Activated T-cell treated with anti-CD3 and anti-CD28 coated beads for 1 hour (primary cell): ENCODE data around the gene FUZ.

ENCODE experiments used
- DNase-seq: peaks from one replicate; pipeline ENCODE4 v3.0.0-alpha.2; 2020; ENCODE audit warnings: low read depth

FUZ gene, protein sequence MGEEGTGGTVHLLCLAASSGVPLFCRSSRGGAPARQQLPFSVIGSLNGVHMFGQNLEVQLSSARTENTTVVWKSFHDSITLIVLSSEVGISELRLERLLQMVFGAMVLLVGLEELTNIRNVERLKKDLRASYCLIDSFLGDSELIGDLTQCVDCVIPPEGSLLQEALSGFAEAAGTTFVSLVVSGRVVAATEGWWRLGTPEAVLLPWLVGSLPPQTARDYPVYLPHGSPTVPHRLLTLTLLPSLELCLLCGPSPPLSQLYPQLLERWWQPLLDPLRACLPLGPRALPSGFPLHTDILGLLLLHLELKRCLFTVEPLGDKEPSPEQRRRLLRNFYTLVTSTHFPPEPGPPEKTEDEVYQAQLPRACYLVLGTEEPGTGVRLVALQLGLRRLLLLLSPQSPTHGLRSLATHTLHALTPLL

DNA sequence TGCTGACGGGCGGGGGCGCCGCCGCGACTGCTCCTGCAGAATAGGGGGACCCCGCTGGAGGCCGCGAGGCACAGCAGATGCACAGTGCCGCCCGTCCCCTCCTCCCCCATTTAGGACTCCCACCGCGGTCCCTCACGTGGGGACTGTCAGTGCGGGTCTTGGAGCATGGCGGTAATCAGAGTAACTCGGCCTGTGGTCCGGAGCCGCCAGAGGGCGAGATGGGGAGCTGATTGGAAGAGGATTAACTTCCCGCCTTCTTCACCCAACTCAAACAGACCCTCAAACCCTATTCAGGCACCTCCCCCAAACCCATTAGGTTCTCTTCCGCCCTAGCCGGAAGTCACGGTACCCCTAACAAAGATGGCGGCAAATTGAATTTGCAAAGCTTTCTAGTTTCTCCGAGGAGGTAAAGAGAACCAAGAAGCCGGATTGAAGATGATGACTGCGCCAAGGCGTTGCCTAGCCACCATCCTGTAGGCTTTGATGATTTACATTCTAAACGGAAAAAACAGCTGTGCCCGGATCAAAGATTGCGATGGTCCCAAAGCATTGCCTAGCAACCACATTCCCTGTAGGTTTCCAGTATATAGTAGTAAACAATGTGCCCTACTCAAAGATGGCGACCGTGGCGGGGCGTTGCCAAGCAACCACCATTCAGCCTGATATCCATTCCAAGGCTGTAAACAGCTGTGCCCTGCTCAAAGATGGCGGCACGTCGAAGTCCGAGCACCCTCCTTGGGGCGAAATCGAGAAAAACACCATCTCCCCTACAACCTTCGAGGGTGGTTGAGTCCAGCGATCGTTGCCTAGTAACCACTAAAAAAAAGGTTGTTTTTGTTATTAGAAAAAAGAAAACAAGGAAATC lies at the start of gene FUZ:
Gene FUZ (minus strand): TSS at position 296 of the 865 bp plus-strand sequence. CDS start 186 bp downstream, at position 110.
- DNase-seq, result peak; percentile 83

DNA sequence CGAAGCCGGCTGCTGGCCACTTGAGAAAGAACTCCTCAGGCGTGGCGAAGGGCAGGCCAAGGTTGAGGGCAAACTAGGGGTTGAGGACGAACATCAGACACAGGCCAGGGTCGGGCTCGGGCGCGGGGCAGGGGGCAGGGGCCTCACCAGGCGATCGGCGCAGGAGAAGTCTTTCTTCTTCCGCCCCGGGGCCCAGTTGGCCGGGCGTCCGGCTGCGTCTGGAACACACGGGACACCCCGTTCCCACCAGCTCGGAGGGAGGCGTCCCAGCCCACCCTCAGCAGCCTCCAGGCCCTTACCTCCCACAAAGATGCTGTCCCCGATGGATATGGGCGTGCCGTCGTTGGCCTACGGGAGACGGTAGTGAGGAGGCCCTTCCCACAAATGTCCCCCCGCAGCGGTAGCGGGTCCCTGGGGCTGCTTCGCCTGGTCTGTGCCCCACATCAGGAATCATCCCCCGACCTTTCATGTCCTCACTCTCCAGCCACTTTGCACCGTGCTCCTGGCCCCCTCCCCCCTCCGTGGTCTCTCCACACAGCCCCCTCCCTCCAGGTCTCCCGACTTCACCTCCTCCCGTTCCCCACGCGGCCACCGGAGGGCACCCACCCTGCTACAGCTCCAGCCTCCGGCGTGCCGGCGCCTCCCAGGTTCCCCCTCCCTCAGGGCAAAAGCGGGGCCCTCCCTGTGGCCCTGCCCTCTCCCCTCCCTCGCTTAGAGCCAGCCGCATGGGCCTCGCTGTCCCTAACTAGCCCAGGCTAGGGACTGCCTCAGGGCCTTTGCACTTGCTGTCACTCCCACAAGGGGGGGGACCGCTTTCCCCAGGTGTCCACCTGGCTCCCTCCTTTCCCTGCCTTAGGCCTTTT lies 49.5 kb upstream of the FUZ start:
- DNase-seq, result no peak

DNA sequence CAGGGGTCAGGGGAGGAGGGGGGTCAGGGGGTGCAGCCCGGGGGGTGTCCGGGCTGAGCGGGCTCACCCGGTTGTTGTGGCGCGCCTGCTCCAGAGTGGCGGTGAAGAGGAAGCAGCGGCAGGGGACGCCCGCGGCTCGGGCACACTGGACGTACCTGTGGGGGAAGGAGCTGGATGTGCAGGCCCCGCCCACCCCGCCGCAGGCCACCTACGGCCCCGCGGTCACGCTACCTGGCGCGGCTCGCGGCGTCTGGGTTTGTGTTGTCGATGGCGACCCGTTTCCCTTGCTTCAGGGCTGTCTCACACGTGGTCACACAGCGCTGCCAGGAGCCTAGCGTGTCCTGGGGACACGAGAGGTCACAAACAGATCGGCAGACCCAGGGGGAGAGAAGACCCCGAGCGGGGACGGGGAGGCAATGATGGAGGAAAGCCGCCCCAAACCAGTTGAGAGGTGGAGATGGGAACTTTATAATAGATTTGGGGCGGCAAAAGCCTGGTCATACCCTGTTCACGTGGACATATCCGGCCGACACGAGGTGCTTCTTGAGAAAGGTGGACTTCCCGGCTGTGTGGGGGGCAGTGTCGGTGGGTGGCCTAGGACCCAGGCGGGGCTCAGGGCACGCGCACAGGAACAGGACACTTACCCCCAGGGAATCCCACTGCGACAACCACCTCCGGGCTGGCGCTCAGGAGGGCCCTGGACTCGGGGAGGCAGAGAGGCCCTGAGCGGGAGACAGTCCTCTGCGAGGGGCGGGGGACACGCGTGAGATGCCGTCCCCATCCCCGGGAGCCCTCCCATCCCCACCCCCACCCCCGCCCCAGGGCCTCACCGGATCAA lies 48.7 kb upstream of the FUZ start:
- no peak for DNase-seq

DNA sequence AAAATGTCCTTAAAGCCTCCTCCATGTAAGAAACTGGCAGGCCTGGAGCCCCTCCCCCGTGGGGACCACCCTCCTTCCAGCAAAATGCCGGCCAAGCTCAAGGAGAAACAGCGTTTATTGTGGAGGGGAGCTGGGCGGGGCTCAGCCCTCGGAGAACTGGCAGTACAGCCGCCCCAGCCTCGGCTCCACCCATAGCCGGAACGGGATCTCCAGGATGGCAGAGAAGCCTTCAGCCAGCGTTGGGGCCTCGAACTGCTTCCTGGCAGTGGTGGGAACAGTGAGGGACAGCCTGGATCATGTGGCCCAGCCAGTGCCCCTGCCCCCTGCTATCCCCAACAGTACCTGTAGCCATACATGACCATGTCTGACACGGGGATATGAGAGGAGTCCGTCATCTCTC lies 48.0 kb upstream of the FUZ start:
- no peak for DNase-seq

DNA sequence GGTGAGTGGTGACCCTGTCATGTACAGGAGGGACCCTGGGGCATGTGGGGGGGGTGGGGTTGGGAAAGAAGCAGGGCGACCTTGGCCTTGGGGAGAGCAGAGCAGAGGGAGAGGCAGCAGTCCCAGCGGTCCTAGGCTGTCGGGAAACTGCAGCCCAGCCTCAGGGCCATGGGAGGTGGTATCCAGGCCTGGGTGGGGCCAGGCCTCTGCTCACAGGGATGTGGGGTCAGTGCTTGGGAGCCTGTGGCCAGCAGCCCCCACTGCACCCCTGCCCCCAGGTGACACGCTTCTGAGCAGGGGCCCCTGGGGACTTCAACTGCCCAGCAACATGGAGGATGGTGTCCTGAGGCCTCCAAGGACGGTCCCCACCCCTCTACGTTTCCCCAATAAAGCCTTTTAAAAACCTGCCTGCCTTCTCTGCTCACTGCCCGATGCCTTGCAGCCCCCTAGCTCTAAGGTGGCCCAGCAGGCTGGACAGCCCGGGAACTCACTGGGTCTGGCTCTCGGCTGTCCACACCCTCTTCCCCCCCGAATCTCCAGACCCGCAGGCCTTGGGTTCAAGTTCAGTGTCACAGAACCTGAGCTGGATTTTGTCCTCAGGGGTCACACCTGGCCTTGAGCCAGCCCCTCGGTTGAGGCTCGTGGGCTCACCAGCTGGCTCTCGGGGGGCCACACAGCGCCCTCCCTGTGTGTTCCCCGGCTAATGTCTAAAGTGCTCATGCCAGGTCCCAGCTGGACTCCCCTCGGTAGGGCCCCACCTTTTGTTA lies 47.4 kb upstream of the FUZ start:
- no peak for DNase-seq

DNA sequence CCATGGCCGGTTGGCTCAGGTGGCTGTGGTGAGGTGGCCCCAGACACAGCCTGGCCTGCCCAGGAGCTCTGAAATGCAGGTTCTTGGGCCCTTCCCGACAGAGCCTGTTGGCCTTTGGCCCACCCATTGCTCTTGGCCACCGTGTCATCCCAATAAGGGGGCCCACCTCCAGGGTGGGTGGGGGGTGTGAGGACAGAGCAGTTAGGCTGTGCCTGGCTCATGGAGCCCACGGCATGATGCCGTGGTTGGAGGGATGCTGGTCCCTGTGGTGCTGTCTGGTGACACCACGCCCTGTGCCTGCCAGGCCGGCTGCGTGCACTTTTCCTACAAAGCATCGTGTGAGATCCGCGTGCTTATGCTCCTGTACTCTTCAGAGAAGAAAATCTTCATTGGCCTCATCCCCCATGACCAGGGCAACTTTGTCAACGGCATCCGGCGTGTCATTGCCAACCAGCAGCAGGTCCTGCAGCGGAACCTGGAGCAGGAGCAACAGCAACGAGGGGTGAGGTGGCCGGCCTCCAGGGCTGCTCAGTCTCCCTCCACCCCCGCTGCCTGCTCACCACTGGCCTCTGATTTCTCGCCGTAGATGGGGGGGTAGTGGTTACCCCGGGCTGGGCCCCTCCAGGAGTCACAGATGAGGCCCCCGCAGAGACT lies 46.7 kb upstream of the FUZ start:
- DNase-seq, result no peak

DNA sequence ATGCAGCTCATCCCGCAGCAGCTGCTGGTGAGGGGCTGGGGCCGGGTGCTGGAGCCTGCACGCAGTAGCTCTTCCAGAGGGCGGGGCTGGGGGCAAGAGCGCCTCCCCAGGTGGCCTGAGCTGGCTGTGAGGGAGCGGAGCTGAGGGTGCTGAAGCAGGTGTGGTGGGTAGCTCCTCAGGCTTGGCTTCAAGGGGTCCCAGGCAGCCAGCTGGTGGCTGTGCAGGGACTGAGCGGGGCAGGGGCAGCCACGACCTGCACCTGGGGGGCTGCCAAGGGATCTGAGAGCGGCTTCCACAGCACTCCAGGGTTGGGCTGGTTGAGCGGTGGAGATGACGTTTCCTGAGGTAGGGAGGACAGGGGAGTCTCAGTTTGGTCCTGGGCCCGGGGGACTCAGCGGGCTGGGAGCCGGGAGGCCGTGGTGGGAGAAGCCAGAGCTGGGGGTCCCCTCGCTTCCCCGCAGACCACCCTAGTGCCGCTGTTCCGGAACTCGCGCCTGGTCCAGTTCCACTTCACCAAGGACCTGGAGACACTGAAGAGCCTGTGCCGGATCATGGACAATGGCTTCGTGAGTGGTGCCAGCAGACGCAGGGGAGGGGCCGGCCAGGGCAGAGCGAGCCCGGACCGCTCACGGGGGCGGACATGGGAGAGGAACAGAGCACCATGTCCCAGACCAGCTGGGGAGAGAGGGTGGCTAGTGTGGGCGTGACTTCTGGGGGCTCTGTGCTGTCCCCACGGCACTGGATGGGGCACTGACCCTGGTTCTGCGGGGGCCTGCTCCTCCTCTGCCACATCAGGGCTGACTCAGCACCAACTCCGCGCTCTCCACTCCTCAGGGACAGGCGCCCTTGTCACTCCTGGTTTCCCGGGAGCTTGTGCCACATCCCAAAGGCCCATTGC lies 45.2 kb upstream of the FUZ start:
- DNase-seq, result no peak

DNA sequence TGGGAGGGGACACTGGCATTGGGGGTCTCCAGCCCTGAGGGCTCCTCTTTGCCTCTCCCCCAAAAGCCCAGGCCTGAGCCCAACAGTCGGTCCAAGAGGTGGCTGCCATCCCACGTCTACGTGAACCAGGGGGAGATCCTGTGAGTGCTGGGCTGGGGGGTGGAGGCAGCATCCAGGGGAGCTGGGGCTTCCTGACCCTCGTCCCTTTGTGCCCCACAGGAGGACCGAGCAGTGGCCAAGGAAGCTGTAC lies 44.7 kb upstream of the FUZ start:
- no peak for DNase-seq

DNA sequence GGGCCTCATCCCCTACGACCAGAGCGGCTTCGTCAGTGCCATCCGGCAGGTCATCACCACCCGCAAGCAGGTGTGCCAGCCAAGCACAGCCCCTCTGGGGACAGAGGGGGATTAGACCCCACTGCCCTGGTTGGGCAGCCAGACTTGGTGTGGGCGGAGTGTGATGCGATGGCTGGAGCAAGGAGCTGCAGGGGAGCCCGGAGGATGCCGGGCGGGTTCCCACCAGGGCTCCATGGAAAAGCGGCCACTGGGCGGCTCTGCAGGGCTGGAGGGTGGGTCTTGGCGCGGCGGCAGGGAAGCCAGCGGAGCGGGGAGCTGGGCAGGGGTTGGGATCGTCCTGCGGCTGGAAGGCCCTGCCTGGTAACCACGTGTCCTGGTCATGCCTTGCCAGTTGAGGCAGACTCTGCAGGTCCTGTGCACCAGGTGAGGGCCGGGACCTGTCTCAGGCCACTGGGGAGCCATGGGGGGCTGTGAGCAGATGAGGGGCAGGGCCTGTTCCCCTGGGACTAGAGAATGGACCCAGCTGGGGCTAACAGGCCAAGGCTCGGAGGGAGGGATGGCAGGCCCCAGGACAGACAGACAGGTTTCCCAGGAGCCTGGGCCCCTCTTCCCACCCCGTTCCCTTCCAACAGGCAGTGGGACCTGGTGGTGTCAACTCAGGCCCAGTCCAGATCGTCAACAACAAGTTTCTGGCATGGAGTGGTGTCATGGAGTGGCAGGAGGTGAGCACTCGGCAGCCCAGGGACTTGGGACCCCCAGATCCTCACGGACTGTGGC lies 44.2 kb upstream of the FUZ start:
- DNase-seq, result no peak

DNA sequence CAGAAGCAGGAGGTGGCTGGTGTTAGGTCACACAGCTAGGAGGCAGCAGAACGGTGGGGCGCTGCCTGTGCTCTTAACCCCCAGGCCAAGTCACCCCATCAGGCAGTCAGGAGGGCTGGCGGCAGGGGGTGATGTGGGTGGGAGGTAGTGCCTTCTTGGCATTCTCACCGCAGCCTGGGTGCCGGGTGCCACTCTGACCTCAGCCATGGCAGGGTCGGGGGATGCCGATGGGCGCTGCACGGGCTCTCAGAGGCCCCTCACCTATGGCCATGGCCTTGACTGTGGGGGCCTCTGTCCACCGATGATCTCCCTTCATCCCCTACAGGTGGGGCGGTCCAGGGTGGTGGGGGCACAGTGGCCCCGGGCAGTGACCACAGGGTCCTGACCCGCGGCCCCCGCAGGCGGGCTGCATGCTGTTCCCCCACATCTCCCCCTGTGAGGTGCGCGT lies 43.5 kb upstream of the FUZ start:
- no peak for DNase-seq

DNA sequence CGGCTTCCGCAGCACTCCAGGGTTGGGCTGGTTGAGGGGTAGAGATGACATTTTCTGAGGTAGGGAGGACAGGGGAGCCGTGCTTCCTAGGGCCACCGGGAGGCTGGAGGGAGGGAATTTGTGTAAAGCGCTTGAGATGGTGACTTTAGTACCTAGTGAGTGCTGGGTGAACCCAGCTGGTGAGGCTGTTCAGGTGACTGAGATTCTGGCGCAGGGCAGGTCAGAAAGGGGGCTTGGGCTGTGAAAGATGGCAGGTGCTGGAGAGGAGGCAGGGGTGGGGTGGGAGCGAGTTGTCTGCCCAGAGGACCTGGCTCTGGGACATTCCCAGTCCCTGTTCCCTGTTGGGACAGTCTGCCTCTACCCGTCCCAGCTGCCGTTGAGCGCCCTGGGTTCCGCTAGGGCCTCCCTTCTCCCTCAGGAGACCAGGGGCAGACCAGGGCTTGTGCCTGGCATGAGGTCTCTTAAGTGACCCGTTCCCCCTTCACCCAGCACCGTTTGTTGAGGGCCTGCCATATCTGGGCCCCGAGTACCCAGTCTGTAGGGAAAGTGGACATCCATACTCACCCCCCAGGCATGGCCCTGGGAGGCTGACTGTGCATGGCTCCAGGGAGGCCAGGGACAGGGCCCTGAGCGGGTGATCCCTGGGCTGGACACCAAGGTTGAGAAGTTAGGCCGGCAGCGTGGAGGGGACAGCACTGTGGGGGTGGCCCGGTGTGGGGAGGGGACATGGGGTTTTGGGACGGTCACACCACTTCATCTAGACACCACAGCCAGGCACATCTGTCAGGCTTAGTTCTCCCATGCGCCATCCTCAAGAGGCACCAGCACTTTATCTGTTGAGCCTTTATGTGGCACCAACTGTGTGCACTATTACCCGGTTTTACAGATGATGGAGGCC lies 42.8 kb upstream of the FUZ start:
- no peak for DNase-seq

DNA sequence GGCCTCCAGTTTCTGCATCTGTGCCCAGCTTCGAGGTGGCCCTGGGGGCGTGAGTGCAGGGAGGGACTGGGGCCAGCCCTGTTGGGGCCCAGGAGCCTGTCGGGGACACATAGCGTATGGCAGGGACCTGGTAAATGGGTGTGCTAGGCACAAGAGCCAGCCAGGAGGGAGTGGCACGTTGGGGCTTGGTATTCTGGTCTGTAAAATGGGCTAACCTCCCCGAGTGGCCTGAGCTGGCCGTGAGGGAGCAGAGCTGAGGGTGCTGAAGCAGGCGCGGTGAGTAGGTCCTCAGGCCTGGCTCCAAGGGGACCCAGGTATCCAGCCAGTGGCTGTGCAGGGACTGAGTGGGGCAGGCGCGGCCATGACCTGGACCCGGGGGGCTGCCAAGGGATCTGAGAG lies 42.2 kb upstream of the FUZ start:
- DNase-seq, result no peak

DNA sequence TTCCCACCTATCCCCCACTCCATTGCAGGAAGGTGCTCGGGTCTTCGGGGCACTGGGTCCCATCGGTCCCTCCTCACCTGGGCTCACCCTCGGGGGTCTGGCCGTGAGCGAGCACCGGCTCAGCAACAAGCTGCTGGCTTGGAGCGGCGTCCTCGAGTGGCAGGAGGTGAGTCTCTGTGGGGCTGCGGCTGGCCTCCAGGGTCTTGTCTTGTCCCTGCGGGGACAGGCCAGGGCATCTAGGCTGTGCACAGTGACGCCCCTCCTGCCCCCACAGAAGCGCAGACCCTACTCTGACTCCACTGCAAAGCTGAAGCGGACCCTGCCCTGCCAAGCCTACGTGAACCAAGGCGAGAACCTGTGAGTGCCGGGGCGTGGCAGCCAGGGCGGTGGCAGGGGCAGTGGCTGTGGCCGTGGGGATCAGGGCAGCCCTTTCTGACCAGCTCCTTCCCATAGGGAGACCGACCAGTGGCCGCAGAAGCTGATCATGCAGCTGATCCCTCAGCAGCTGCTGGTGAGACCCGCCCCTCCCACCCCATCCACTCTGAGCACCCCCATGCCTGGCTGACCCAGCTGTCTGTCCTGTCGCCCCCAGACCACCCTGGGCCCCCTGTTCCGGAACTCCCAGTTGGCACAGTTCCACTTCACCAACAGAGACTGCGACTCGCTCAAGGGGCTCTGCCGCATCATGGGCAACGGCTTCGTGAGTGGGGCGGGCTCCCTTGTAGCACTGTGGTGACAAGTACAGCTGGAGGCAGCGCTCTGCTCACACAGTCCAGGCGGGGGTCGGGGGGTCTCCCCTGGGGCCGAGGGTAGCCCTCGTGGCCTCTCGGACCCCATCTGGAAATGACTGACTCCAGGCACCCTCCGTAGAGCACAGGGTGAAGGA lies 41.5 kb upstream of the FUZ start:
- no peak for DNase-seq

DNA sequence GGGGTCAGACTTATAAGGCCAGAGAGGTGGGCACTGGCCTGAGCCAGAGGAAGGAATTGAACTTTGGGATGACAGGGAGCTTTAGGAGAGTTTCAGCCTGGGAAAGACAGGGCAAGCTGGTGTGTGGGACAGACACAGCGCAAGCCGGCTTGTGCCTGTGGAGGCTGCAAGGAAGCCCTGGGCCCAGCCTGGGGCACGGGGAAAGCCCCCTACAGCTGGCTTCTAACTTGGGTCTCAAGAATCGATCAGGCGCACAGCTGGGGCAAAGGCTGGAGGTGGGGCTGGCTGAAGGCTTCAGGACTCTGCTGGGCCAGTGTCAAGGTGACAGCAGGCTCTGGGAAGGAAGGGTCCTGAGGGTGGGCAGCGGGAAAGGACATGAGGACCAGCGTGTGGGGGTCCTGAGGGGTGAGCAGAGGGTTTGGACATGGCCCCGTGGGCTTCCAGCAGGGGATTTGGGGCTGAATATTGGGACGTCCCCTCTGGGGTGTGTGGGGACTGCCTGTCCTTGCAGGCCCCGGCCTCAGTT lies 40.8 kb upstream of the FUZ start:
- no peak for DNase-seq

DNA sequence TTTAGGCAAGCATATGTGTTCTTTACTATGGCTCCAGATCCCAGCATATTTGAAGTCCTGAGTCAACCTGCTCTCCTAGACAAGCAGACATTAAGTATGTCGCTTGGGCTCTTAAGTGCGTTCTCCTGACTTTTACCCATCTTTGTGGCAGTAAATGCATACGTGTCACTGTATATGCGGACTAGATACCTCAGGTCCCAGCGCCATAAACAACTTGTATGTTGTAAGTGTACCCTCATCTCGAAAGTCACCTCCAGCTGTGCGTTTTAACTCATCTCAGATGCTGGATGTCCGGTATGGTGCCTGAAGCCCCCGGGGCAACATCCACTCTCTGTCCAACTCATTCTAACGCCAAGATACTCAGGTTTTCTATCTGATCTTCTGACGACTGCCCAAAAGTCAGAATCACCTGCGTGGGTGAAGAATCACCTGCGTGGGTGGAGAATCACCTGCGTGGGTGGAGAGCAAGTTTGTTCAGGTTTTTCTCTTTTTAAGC lies 39.6 kb upstream of the FUZ start:
- no peak for DNase-seq
